ENCODE measurements around the gene PRKG1.

DNA sequence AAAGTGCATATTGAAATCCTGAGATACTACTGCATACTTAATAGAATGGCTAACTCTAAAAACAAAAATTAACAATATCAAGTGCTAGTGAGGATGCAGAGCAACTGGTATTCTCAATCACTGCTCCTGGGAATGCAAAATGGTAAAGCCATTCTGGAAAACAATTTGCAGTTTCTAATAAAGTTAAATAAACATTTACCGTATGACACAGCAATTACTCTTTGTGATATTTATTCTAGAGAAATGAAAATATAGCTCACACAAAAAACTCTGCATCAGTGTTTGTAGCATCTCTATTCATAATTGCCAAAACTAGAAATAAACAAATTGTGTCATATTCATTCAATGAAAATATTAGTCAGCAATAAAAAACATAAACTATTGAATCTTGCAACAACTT lies 984.8 kb downstream of the PRKG1 start:
- TF ChIP-seq, protein P1, sequence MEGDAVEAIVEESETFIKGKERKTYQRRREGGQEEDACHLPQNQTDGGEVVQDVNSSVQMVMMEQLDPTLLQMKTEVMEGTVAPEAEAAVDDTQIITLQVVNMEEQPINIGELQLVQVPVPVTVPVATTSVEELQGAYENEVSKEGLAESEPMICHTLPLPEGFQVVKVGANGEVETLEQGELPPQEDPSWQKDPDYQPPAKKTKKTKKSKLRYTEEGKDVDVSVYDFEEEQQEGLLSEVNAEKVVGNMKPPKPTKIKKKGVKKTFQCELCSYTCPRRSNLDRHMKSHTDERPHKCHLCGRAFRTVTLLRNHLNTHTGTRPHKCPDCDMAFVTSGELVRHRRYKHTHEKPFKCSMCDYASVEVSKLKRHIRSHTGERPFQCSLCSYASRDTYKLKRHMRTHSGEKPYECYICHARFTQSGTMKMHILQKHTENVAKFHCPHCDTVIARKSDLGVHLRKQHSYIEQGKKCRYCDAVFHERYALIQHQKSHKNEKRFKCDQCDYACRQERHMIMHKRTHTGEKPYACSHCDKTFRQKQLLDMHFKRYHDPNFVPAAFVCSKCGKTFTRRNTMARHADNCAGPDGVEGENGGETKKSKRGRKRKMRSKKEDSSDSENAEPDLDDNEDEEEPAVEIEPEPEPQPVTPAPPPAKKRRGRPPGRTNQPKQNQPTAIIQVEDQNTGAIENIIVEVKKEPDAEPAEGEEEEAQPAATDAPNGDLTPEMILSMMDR (IDR thresholded peaks at IDR 0.05) = no peak
- TF ChIP-seq POLR2A (IDR thresholded peaks at IDR 0.05) = no peak
